HG03095 (cell line): ENCODE data around the gene SCNN1A.
"Not testable (repeated sequence)": the region's sequence is repeated elsewhere in the genome, so short reads cannot be mapped to it uniquely, and the experiment has no call there.

Experiments
- ATAC-seq: cut with Tn5 transposase; IDR thresholded peaks from one replicate; pipeline ENCODE4 v1.9.1; 2021; ENCODE audit warnings: moderate library complexity; ENCODE audit not compliant: unreplicated experiment

SCNN1A gene

DNA sequence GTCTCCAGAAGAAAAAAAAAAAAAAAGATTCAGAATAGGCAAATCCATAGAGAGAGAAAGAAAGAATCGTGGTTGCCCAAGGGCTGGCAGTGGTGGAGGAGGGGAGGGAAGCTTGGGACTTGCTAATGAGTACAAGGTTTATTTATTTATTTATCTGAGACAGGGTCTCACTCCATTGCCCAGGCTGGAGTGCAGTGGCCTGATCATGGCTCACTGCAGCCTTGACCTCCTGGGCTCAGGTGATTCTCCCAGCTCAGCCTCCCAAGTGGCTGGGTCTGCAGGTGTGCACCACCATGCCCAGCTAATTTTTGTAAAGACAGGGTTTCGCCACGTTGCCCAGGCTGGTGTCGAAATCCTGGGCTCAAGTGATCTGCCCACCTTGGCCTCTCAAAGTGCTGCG lies 23.7 kb downstream of the SCNN1A start:
- no peak for ATAC-seq

DNA sequence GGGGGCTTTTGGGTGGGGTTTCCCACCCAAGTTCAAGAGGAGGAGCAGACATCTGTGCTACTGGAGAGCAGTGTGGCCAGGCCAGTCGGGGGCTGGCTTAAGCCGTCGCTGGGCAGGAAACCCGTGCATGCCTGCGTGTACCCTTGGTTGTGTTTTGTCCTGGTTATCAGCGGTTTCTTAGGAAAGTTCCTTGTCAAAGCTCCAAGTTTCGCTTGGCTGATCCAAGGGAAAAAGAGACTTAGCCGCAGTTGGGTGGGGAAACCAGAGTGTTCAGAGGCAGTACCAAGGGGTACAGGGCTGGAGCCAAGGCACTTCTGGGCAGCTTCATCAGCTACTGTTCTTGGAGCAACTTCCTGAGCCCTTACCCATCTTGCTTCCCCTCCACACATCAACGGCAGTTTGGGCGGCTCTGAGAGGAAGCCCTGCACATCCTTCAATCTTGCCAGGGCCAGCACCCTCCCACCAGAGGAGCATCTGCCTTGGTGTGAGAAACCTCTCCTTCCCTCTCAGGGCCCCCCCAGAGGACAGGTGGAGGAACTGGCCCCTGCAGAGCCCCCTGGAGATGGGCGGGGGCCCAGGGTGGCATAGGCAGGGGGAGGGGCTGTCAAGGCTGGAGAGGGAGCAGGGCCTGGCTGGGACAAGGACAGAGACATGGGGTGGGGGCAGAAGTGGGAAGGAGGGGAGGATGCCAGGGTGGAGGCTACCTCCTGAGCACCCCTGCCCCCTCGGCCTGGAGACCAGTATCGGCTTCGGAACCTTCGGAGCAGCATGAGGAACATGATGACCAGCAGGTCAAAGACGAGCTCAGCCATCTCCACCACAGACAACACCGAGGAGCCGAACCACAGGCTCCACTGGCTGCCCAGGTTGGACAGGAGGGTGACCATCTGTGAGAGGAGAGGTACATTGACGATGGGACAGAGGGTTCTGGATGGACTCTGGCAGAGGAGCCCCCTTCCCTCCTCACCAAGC lies 27.7 kb downstream of the SCNN1A start:
- ATAC-seq, result no peak

- no peak for ATAC-seq
Observed at GRCh38 chr12:6346942-6347341, 28.4 kb downstream of the SCNN1A start.

DNA sequence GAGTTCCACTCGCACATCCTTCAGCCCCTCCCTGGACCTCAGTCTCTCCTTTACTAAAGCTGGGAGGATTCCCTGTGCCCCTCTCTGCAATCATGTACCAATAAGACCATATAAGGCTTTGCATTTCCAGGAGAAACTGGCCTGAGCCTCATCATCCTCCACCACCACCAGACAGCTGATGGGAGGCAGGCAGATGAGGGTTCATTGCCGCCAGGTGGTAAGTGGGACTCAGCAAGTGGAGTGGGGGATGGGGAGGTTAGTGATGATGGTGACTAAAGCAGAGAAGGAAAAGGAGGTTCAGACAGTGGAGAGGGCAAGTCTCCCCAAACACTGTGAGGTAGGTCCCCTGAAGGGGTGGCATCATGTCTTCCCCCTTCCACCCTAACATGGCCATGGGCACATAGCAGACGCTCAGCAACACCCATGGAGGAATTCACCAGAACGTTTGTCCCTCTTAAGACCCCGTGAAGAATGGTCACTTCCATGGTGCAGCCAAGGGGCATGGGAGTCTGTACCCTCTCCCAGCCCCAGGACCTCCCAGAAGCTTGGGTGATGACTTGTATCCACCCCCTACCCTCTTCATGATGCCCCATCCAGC lies 29.0 kb downstream of the SCNN1A start:
- no peak for ATAC-seq

GRCh38 chr12:6345319-6346091 lies 29.9 kb downstream of the SCNN1A start:
- ATAC-seq, result no peak

GRCh38 chr12:6344101-6344660 lies 31.2 kb downstream of the SCNN1A start:
- not testable (repeated sequence) for ATAC-seq

DNA sequence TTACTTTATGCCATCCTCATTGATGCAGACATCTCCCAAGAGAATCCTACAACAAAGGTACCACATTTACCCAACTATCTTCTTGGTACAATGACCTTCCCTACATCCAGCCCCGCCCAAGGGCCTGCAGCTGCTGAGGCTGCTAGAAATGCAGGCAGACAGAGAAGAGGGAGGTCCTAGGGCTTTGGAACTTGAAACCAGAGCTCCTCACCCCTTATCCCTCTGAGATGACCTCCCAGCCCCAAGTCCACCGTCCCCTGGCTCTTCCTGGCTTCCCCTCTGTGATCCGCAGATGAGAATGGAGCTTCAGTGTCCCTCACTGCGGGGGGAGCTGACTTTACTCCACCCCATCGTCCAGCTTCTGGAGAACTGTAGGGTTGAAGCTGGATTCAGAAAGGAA lies 31.8 kb downstream of the SCNN1A start:
- ATAC-seq, result no peak

DNA sequence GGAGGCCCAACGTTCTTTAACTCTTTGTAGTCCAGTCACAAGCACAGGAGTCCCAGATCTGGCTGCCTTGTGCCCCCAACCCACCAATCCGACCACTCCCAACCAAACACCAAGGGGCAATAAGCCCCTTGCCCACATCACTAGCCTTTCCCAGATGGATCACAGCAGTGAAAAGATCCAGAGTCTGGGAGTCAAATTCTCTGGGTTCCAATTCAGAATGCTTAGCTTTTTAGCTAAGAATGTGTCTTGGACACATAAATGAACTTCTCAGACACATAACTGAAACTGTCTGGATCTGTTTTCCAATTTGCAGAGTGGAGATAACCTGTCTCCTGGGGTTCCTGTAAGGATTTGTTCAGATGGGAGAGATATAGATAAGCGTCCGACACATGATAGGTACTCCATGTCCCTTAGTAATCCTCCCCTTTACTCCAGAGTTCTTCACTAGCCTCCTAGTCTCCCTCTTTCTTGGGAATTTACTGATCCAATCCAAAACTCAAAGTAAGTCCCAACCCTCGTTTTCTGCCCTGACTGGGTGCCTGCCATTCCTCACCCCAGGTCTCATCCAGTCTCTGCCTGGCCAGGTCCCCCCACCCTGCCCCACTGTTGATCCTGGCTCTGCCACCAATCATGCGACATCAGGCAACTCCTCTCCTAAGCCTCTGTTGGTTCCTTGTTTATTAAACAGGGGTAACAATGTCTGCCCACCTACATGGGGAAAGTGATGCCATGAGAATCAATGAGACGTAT lies 33.0 kb downstream of the SCNN1A start:
- ATAC-seq, result no peak

GRCh38 chr12:6341417-6342139 lies 33.8 kb downstream of the SCNN1A start, which contains the start of gene TNFRSF1A:
TSS of gene TNFRSF1A (minus strand) at chr12:6342076. CDS start at chr12:6341814, 262 bp downstream.
- no peak for ATAC-seq

DNA sequence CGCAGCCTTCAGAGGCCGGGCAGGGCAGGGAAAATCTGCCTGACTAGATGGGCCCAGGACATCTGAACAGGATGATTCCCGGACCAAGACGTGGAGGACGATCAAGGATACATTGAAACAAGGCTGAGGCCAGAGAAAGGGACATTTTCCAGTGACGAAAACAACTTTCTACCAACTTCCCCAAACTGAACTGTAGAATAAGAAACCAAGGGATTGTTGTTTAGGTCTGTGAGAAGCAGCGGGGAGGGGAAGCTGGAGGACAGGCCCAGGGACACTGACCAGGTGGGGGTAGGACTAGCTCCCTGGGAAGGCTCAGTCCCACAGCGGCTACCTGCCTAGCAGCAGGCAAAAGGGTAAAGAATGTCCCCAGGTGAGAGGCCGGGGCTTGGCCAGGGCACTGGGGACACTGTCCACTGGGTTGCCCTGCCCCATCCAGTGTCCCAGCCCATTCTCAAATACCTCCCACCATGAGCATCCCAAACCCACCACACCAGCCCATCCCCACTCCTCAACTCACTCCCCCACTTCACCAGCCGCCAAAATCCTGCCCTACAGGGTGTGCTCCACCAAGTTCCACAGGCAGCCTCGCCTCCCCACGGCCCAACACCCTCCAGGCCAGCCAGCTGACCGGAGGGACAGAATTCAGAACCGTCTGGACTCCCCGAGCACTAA lies 34.5 kb downstream of the SCNN1A start:
- no peak for ATAC-seq

DNA sequence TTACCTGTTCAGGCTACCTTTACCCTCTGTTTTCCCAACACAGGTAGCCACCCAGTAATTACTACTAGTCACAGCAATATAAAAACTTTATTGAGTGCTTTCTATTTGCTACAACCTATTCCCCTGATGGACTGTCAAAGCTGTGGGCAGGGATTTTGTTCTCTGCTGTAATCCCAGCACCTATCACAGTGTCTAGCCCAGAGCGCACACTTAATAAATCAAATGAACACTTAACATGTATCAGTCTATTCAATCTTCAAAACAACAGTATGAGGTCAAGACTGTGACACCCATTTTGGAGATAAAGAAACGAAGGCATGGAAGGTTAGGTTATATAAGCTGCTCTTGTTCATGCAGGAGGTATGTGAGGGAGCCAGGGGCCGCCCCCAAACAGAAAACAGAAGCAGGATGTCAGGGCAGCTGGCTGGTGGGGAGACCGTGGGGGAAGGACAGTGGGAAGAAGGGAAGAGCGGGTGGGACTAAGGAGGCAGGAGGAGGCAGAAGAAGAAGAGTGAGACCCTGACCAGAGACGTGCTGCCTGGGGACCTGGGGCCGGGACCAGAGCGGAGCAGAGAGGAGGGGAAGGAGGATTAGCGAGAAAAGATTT lies 35.2 kb downstream of the SCNN1A start:
- no peak for ATAC-seq

DNA sequence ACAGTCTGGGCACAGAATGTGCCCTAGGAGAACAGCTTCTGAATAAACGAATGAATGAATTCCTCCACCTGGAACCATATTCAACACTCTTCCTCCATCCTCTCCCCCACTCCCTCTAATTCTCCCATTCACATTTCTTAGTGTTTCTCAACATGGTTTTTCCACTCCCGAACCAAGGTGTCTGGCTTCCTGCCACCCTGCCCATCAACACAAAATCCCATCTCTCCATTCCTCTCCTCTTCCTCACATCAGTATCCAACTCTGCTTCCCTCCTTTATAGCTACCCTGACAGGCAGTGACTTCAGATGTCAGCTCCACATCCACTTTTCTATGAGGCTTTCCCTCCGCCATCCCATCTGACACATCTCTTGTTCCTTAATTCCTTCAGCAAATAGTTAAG lies 36.4 kb downstream of the SCNN1A start:
- ATAC-seq, result no peak

GRCh38 chr12:6338536-6338935 lies 36.8 kb downstream of the SCNN1A start:
- ATAC-seq, result not testable (repeated sequence)

DNA sequence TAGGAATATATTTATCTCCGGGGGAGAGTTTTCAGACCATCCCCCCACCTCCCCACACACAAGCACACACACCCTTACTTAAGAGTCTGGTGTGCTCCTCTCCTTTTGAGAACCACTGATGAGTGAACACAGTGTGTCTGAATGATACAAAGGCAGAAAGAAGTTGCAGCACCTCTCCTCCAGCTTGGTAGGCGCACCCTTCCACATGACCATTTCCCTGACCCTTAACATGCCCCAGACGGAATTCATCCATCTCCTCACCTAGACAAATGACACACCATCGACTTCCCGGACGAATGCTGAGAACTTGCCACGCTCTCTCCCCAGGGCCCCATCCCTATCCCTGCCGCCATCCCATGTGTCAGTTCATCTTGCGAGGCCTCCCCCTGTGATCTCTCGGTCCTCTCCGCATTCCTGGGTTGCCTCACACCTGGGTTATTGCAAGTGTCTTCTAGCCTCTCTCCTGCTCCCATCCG lies 37.4 kb downstream of the SCNN1A start:
- ATAC-seq, result no peak

- ATAC-seq, result no peak
Observed at GRCh38 chr12:6336889-6337853, 38.2 kb downstream of the SCNN1A start.

DNA sequence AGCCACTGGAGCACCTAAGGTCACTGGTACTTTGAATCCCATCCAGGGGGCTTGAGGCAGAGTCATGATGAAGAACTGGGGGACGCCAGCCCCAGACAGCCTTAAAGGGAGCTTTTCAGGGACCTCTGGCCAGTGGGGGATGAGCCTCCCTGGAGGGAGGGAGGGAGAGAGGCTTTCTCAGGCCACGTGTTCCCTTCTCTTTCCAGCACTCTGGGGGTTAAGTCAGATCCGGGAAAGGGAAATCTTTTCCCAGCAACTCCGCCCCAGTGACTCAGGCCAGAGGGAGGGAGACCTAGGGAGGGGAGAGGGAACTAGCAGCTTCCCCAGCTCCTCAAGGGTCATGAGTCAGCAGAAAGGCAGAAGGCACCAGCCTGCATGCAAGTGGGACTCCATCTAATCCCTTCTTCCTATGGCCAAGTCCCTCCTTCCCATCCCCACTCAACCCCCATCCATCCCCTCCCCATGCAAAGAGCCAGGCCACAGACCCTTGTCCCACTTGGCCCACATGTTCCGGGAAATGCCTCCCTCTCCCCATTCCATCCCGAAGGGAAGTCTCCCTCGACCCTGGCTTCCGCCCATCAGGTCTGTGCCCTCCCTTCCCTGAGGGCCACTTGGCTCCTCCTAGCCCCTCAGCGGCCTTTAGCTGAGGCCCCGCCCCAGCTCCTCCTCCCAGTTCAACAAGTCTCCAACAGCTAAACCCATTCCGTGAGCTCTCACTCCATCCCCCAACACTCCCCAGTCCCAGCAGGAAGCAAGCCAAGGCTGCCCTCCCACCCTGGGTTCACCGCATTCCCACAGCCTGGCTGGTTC lies 39.1 kb downstream of the SCNN1A start:
- ATAC-seq, result no peak
